ENCODE data around the gene LPAR5. TPM values are rescaled to one million over a fixed set of nuclear protein-coding genes. Genes with fewer than 3 reads are reported as not detected.

Gene LPAR5
- total and polyA plus RNA-seq, 2 of the 8 experiments (the other 6 are each of a cell fraction or from before 2014, with no cell fraction given): 0.22 to 0.24 TPM

DNA sequence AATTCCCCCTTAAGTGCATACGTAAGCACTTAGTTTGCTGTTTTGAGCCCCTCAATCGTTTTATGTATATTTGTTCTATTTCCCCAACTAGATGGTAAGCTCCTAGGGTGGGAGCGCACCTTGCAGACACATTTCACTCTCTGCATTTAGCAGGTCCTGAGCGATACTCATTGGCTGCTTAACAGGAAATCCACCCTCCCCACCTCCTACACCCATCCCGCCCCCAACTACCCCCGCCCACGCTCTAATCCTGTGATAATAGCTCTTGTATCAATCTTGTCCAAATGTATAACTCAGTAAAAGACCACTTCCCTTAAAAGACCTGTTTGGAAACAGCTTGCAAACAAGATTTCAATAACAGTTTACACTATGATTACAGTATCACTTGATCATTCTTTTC lies 8.1 kb downstream of the LPAR5 start:
- no peak overlapping the region for H2AFZ ChIP-seq (ENCODE audit: low read length)
- H3K9ac ChIP-seq (replicated peaks in 1 of 4; ENCODE audit: extremely low read depth in 1 of 4, low read depth in 3 of 4, low read length in 3 of 4): no peak overlapping the region
- H3K27ac ChIP-seq (ENCODE audit: low read depth, low read length): no peak overlapping the region
- CTCF ChIA-PET (ENCODE audit: partially characterized antibody): interaction anchor here (0.6 to 7.9 kb wide), 5 partner anchors 8 to 96 kb away, joined by 3 to 65 read pairs (median 3); partner anchors contain the start of gene COPS7A
- H3K27me3 ChIP-seq (replicated peaks in 1 of 4; ENCODE audit: control insufficient read depth in 3 of 4, extremely low read depth in 1 of 4, insufficient read depth in 3 of 4, low read length in 3 of 4): no peaks in the 10 kb centered on the region
- H3K4me3 ChIP-seq (ENCODE audit: extremely low read depth in 1 of 4, insufficient read depth in 2 of 4, low read depth in 3 of 4, low read length in 4 of 4): no peak overlapping the region
- H3K23me2 ChIP-seq (ENCODE audit: low read depth, low read length): no peaks in the 10 kb centered on the region
- no peak overlapping the region for H2AK5ac ChIP-seq (ENCODE audit: low read depth, low read length)
- H4K8ac ChIP-seq (ENCODE audit: extremely low read depth, insufficient read depth, low read length): no peak overlapping the region
- H3K36me3 ChIP-seq (ENCODE audit: control insufficient read depth in 2 of 4, insufficient read depth in 4 of 4, low read length in 3 of 4): no peaks in the 10 kb centered on the region
- H3K56ac ChIP-seq (replicated peaks; ENCODE audit: insufficient read length, low read depth, low read length): no peak overlapping the region
- no peak overlapping the region for H2BK20ac ChIP-seq (ENCODE audit: low read length)
- no peak overlapping the region for H3K14ac ChIP-seq (ENCODE audit: insufficient read length)
- no peak for DNase-seq (ENCODE audit: low read depth in 1 of 2, low spot score in 2 of 2)
- no peak overlapping the region for H2BK120ac ChIP-seq (replicated peaks; ENCODE audit: low read depth, low read length)
- no peak overlapping the region for H3K23ac ChIP-seq (ENCODE audit: insufficient read length)
- TF ChIP-seq MAFK (IDR thresholded peaks at IDR 0.05; ENCODE audit: low read depth, low read length): no peak
- TF ChIP-seq, protein P1, sequence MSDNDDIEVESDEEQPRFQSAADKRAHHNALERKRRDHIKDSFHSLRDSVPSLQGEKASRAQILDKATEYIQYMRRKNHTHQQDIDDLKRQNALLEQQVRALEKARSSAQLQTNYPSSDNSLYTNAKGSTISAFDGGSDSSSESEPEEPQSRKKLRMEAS (IDR thresholded peaks at IDR 0.05): no peak
- TF ChIP-seq CBX5 (IDR thresholded peaks at IDR 0.05; ENCODE audit: low read depth, low read length): no peak
- no peak for TF ChIP-seq JUND (IDR thresholded peaks at IDR 0.05; ENCODE audit: low read length)
- TF ChIP-seq HDAC6 (IDR thresholded peaks at IDR 0.05; ENCODE audit: low read depth, low read length): no peak
- TF ChIP-seq SRF (IDR thresholded peaks at IDR 0.05; ENCODE audit: low read depth, low read length): no peak
- no peak for TF ChIP-seq RBBP5 (IDR thresholded peaks at IDR 0.05; ENCODE audit: borderline replicate concordance, low read depth, low read length)
- TF ChIP-seq, protein P2, sequence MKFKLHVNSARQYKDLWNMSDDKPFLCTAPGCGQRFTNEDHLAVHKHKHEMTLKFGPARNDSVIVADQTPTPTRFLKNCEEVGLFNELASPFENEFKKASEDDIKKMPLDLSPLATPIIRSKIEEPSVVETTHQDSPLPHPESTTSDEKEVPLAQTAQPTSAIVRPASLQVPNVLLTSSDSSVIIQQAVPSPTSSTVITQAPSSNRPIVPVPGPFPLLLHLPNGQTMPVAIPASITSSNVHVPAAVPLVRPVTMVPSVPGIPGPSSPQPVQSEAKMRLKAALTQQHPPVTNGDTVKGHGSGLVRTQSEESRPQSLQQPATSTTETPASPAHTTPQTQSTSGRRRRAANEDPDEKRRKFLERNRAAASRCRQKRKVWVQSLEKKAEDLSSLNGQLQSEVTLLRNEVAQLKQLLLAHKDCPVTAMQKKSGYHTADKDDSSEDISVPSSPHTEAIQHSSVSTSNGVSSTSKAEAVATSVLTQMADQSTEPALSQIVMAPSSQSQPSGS (IDR thresholded peaks at IDR 0.05; ENCODE audit: low read length): no peak
- no peak for TF ChIP-seq TEAD4 (IDR thresholded peaks at IDR 0.05; ENCODE audit: low read depth, low read length)
- TF ChIP-seq SAP30 (IDR thresholded peaks at IDR 0.05; ENCODE audit: insufficient read depth, insufficient replicate concordance, low read length): no peak
- no peak for TF ChIP-seq TCF12 (IDR thresholded peaks at IDR 0.05; ENCODE audit: low read depth, low read length)
- no peak for TF ChIP-seq CBX8 (IDR thresholded peaks at IDR 0.05; ENCODE audit: borderline replicate concordance, low read depth, low read length)
- H3K79me2 ChIP-seq (ENCODE audit: control insufficient read depth in 1 of 2, insufficient read depth in 2 of 2, low read length in 2 of 2): no peaks in the 10 kb centered on the region
- no peak overlapping the region for H3K4me2 ChIP-seq (ENCODE audit: insufficient read depth in 1 of 2, low read depth in 2 of 2, low read length in 2 of 2)
- no peak overlapping the region for H2BK12ac ChIP-seq (ENCODE audit: low read depth, low read length)
- WGBS, 2 experiments (ENCODE audit: extremely low coverage in 1 of 2, insufficient coverage in 1 of 2, insufficient read length in 1 of 2, insufficient replicate concordance in 2 of 2, low coverage in 1 of 2, low lambda C conversion rate in 2 of 2, missing lambda C conversion rate in 1 of 2): 73% methylated on average over 6 of the region's 7 CpGs; no CpG with 5 or more reads in 1 of the 2 experiments
- no peak for FAIRE-seq
- no peak overlapping the region for H2BK5ac ChIP-seq (ENCODE audit: low read depth, low read length)
- no peak overlapping the region for H4K5ac ChIP-seq (ENCODE audit: insufficient read length, low read depth, low read length)
- no peak overlapping the region for H3K4ac ChIP-seq (replicated peaks; ENCODE audit: insufficient read length, low read depth, low read length)
- POLR2A ChIA-PET (ENCODE audit: partially characterized antibody): interaction anchor here (0.6 to 1.3 kb wide), 3 partner anchors 53 to 1110 kb away, joined by 3 to 4 read pairs (median 3); no protein-coding TSS in a partner anchor
- H3K4me1 ChIP-seq (replicated peaks in 1 of 4; ENCODE audit: control insufficient read depth in 3 of 4, insufficient read depth in 4 of 4, low read length in 3 of 4): peaks cover 0 to under 1% (median 0%) of the 10 kb centered on the region in 4 experiments; a peak in 2 of 7 replicates
- no peaks in the 10 kb centered on the region for H3K79me1 ChIP-seq (ENCODE audit: low read depth, low read length)
- no peak overlapping the region for H2BK15ac ChIP-seq (ENCODE audit: low read length)
- H4K91ac ChIP-seq (replicated peaks; ENCODE audit: insufficient read length, low read length): no peak overlapping the region
- no peak overlapping the region for H3K18ac ChIP-seq (ENCODE audit: extremely low read depth, low read length)
- no peaks in the 10 kb centered on the region for H4K20me1 ChIP-seq (replicated peaks in 1 of 2; ENCODE audit: control insufficient read depth in 1 of 2, insufficient read depth in 2 of 2, low read length in 2 of 2)
- H3K9me3 ChIP-seq (ENCODE audit: insufficient read depth in 2 of 2, low read depth in 1 of 2, low read length in 1 of 2): no peaks in the 10 kb centered on the region

All from H1 (cell line).